Activated B cell treated with CpG ODN at 0.5 μM for 24 hours (primary cell): ENCODE data around the gene PRDM4. TPM values are rescaled to one million over a fixed set of nuclear protein-coding genes. Genes with fewer than 3 reads are reported as not detected.

Experiments
- ATAC-seq: fragments of 200-7000 bp; cut with Tn5 transposase; one replicate; pipeline ENCODE4 v1.10.0; 2021; ENCODE audit warnings: low read depth, mild to moderate bottlenecking, moderate library complexity
- CTCF ChIA-PET: fragments of 350-600 bp; sonication (Branson Sonifier 250); formaldehyde crosslinking; loops from one replicate; lab custom pipeline; 2021; ENCODE audit warnings: antibody characterized with exemption; lab: Charles Lee
- POLR2A ChIA-PET: fragments of 350-600 bp; sonication (Branson Sonifier 250); formaldehyde crosslinking; loops from one replicate; lab custom pipeline; 2021; ENCODE audit warnings: antibody characterized with exemption; lab: Charles Lee
- DNase-seq: peaks from one replicate; pipeline ENCODE4 v3.0.0; 2022
- H3K27ac Mint-ChIP-seq: one replicate; pipeline ENCODE4 v1.8.0; 2020; ENCODE audit warnings: mixed read lengths
- H3K27me3 Mint-ChIP-seq: one replicate; pipeline ENCODE4 v1.8.0; 2021; ENCODE audit warnings: mixed read lengths
- H3K36me3 Mint-ChIP-seq: one replicate; pipeline ENCODE4 v1.8.0; 2021; ENCODE audit warnings: low read depth, mixed read lengths
- H3K4me1 Mint-ChIP-seq: one replicate; pipeline ENCODE4 v1.8.0; 2021; ENCODE audit warnings: mixed read lengths
- H3K4me3 Mint-ChIP-seq: one replicate; pipeline ENCODE4 v1.8.0; 2020; ENCODE audit warnings: mild to moderate bottlenecking, mixed read lengths
- H3K9me3 Mint-ChIP-seq: one replicate; pipeline ENCODE4 v1.8.0; 2020; ENCODE audit warnings: mixed read lengths
- intact Hi-C: fragments of 100-400 bp; cut with micrococcal nuclease; formaldehyde crosslinking; loops from one replicate; pipeline ENCODE4 v1.15.1; 2024
- total RNA-seq: library from RNA; stranded (reverse); gene quantifications from 2 replicates; pipeline ENCODE4 v1.2.3, GENCODE V29; 2022
- TF ChIP-seq, protein P1 (sequence below): fragments of 200-600 bp; IDR thresholded peaks from one replicate; pipeline ENCODE4 v1.8.0; 2022; ENCODE audit warnings: antibody characterized with exemption, mild to moderate bottlenecking

PRDM4 gene
- total RNA-seq, 1 donor from 2014 or later, result 45.2 TPM

DNA sequence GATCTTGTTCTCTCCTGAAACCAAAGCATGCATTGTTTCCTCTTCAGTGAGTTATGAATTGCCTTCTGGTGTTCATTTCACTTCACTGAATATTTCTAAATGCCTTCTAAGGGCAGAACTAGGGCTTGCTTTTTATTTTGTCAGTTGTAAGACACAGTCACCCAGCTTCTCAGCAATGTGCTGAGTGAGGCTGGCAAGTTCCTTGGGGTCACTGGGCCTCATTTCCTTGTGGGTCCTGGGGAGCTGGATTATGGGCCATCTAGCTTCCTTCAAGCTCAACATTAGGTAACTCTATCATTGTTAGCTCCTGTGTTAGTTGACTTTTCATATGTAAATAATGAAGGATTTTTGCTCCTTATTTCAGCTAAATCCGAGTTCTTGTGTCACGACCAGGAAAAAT is 27.3 kb upstream of the PRDM4 start:
- Mint-ChIP-seq H3K9me3 (peaks cover 3% of the 10 kb centered on the region), H3K27me3 (peaks cover 2% of the 10 kb centered on the region), H3K36me3 (no peaks in the 10 kb centered on the region), H3K27ac (no peak overlapping the region), H3K4me1 (peaks cover 16% of the 10 kb centered on the region), H3K4me3 (no peak overlapping the region)
- POLR2A ChIA-PET, result no interaction called here
- TF ChIP-seq, protein P1, sequence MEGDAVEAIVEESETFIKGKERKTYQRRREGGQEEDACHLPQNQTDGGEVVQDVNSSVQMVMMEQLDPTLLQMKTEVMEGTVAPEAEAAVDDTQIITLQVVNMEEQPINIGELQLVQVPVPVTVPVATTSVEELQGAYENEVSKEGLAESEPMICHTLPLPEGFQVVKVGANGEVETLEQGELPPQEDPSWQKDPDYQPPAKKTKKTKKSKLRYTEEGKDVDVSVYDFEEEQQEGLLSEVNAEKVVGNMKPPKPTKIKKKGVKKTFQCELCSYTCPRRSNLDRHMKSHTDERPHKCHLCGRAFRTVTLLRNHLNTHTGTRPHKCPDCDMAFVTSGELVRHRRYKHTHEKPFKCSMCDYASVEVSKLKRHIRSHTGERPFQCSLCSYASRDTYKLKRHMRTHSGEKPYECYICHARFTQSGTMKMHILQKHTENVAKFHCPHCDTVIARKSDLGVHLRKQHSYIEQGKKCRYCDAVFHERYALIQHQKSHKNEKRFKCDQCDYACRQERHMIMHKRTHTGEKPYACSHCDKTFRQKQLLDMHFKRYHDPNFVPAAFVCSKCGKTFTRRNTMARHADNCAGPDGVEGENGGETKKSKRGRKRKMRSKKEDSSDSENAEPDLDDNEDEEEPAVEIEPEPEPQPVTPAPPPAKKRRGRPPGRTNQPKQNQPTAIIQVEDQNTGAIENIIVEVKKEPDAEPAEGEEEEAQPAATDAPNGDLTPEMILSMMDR, result no peak
- intact Hi-C loops, result no loop called here
- DNase-seq, result no peak
- CTCF ChIA-PET, result no interaction called here
- no peak for ATAC-seq

DNA sequence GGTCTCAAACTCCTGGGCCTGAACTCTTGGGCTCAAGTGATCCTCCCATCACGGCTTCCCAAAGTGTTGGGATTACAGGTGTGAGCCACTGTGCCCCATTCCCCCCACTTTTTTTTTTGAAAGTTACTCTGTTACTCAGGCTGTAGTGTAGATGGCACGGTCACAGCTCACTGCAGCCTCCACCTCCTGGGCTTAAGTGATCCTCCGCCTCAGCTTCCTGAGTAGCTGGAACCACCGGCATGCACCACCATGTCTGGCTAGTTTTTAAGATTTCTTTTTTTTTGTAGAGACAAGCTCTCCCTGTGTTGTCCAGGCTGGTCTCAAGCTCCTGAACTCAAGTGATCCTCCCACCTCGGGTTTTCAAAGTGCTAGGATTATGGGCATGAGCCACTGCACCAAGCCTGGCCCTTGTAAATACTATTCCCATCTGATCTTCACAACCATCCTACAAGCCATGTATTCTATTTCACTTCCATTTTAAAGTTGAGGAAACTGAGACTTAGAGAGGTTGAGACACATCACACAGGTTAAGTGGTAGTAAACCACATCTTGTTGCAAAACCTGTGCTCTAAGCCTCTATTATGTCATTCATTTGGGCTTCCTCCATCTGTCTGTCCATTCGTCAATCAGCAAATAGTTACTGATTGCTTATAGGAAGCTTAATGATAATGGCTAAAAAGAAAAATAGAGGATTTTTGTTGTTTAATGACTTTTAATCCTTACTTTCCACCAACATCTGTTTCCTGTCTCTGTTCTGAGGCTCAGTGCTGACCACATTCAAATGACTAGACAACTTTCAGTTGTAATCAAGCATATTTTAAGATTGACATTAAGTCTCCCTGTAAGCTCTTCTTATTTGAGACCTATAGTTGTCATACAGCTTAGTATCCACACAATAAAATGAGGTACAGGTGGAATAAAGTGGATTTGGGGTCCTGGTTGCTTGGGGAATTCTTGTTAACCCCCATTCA is 22.8 kb upstream of the PRDM4 start:
- H3K4me3 Mint-ChIP-seq, result no peak overlapping the region
- peaks cover 37% of the 10 kb centered on the region for H3K4me1 Mint-ChIP-seq
- ATAC-seq (peak; percentile 28), DNase-seq (no peak)
- H3K27me3 Mint-ChIP-seq, result no peaks in the 10 kb centered on the region
- no peaks in the 10 kb centered on the region for H3K36me3 Mint-ChIP-seq
- H3K27ac Mint-ChIP-seq, result no peak overlapping the region
- ChIA-PET POLR2A (no interaction called here), CTCF (no interaction called here)
- intact Hi-C loops, result no loop called here
- no peaks in the 10 kb centered on the region for H3K9me3 Mint-ChIP-seq
- TF ChIP-seq, protein P1, result no peak

DNA sequence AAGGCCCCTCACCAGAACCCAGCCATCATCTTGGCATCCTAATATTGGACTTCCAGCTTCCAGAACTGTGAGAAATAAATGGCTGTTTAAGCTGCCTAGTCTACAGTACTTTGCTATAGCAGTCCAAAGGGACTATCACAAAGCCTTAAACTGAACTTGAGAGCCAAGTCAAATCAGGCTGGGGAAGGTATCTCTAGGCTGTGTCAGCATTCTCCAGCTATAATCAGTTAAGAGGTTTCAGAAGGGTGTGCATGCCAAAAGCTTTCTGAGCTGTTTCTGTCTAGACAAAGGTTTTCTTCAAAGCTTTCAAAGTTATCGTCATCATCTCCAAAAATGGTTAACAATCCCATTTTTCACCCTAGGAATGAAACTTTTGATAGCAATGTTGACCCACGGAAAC is 21.1 kb upstream of the PRDM4 start:
- ATAC-seq (no peak), DNase-seq (no peak)
- intact Hi-C loops, result no loop called here
- no peaks in the 10 kb centered on the region for H3K9me3 Mint-ChIP-seq
- H3K4me3 Mint-ChIP-seq, result no peak overlapping the region
- no peak overlapping the region for H3K27ac Mint-ChIP-seq
- H3K27me3 Mint-ChIP-seq, result peaks cover 4% of the 10 kb centered on the region
- ChIA-PET CTCF (no interaction called here), POLR2A (no interaction called here)
- H3K4me1 Mint-ChIP-seq, result peaks cover 39% of the 10 kb centered on the region
- TF ChIP-seq, protein P1, result no peak
- no peaks in the 10 kb centered on the region for H3K36me3 Mint-ChIP-seq

DNA sequence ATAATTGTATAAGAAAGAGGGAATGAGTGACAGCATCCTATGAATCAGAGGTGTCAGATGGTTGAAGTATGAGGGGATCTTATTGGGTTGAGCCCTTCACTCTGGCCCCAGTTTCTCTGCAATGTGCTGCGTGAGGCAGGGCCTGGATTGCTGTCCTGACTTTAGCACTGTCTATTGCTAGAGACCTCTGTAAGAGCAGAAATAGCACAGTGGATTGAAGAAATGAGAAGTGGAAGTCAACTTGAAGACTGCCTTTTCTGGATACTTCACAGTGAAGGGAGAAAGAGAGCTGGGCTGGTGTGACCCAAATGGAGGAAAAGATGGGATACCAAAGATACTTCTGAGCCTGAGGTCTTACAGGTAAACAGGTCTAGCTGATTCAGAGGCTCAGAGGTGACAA is 19.4 kb upstream of the PRDM4 start:
- intact Hi-C loops, result no loop called here
- Mint-ChIP-seq H3K36me3 (no peaks in the 10 kb centered on the region), H3K27me3 (peaks cover 15% of the 10 kb centered on the region), H3K27ac (no peak overlapping the region), H3K9me3 (no peaks in the 10 kb centered on the region), H3K4me3 (no peak overlapping the region), H3K4me1 (peaks cover 44% of the 10 kb centered on the region)
- POLR2A ChIA-PET, result no interaction called here
- ATAC-seq (no peak), DNase-seq (no peak)
- TF ChIP-seq, protein P1, result no peak
- CTCF ChIA-PET, result no interaction called here

DNA sequence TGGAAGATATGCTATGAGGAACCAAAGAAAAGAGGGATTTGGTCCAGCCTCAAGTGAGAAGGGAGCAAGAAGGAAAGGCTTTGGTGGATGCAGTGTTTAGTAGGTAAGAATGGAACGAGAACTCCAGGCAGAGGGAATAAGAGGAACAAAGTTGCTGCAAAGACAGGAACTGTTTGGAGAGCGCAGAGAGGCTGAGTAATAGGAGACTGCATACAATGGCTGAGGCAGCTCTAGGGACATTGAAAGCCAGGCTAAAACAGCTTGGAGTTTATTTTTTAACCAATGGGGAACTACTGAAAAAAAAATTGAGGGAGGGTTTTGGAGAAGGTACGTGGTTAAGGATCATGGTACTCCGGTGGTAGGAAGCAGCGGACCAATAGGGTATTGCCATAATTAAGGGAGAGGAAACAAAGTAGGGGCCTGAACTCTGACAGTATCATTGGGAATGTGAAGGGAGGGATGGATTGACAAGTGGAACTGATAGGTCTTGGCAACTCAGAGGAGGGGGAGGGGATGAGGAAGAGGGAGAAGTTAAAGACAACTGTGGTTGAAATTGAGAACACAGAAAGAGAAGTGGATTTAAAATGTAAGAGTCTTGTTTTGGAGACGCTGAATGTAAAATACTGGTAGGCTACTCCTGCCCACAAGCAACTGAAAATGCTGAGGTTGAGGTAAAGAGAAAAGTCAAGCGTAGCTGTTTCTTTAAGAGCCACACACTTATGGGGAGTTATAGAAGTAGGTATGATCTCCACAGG is 18.3 kb upstream of the PRDM4 start:
- peak overlapping the region; percentile 47 for H3K27ac Mint-ChIP-seq
- TF ChIP-seq, protein P1, result no peak
- ATAC-seq (peak; percentile 70), DNase-seq (no peak)
- H3K4me3 Mint-ChIP-seq, result peak overlapping the region; percentile 32
- peaks cover 21% of the 10 kb centered on the region for H3K27me3 Mint-ChIP-seq
- intact Hi-C loops, result no loop called here
- H3K36me3 Mint-ChIP-seq, result no peaks in the 10 kb centered on the region
- peaks cover 42% of the 10 kb centered on the region for H3K4me1 Mint-ChIP-seq
- ChIA-PET CTCF (no interaction called here), POLR2A (no interaction called here)
- no peaks in the 10 kb centered on the region for H3K9me3 Mint-ChIP-seq
